GM12872 (cell line): ENCODE data around the gene MAP4K3.

ENCODE experiments used
- CTCF ChIP-seq: IDR thresholded peaks from 3 replicates; pipeline ENCODE4 v1.5.1; 2011; ENCODE audit warnings: low read depth, mild to moderate bottlenecking, low read length, moderate library complexity; ENCODE audit not compliant: insufficient read depth

The MAP4K3 gene

DNA sequence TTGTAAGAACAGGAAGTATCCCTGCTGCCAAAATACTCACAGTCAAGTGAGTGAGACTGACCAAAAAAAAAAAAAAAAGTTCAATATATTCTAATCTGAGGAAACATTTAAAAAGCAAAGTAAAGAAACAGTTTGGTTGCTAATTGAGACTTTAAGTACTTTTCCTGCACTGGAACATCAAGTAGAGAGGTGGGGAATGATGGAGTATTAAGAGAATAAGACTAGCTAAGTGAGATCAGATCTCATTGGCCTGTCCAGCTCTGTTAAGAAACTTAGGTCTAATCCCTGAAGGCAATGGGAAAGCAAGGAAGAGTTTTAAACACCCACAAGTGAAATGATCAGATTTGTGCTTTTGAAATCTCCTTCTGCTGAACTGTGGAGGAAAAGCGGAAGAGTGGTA, 27.8 kb upstream of the MAP4K3 start:
- no peak for TF ChIP-seq CTCF

DNA sequence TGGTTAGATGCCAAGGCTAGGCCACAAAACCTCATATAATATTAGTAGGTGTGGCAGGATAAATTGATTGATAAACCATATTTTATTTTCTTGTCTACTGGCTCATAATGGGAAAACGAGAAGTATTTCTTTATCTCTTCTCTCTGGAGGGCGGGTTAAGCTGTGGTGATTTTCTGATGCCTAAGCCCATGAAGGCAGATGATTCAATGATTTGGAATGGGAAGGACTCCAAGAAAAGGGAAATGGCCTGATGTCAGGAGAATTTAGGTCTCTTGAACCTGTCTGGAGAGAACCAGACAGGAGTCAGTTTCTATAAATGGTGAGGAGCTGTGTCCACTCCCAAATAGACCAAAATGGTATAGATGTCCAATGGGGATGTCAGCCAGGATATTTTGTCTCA, 18.7 kb upstream of the MAP4K3 start:
- TF ChIP-seq CTCF: no peak

DNA sequence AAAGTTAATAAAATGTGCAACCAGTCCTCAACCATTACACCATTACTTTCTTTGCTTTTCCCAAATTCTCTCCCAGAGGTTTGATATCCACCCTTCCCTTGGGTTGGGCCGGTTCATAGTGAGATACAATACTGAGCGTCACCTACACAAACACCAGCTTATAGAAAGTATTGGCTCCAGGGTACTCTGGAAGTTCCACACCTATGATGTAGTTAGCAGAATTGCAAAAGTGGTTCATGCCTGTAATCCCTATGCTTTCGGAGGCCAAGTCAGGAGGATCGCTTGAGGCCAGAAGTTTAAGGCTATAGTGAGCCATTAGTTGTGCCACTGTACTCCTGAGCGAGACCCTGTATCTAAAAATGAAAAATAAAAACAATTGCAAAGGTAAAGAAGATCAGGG, 15.3 kb upstream of the MAP4K3 start:
- no peak for TF ChIP-seq CTCF

- TF ChIP-seq CTCF: no peak
Measured at GRCh38 chr2:39451954-39452353, 14.9 kb upstream of the MAP4K3 start.

DNA sequence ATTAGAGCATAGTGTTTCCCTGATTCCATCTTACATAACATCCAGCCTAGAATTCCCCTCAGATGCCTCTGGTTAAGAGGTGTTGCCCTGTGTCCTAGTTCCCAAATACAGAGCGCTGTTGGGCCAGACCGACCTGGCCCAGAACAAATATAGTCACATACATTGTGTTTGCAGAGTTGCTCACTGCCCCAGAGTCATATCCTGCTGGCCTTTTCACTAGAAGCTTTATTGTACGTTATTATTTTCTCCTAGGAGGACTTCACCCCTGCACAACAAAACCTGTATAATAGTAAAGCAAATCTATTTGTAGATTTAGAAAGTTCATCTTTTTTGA, 11.1 kb upstream of the MAP4K3 start:
- no peak for TF ChIP-seq CTCF

DNA sequence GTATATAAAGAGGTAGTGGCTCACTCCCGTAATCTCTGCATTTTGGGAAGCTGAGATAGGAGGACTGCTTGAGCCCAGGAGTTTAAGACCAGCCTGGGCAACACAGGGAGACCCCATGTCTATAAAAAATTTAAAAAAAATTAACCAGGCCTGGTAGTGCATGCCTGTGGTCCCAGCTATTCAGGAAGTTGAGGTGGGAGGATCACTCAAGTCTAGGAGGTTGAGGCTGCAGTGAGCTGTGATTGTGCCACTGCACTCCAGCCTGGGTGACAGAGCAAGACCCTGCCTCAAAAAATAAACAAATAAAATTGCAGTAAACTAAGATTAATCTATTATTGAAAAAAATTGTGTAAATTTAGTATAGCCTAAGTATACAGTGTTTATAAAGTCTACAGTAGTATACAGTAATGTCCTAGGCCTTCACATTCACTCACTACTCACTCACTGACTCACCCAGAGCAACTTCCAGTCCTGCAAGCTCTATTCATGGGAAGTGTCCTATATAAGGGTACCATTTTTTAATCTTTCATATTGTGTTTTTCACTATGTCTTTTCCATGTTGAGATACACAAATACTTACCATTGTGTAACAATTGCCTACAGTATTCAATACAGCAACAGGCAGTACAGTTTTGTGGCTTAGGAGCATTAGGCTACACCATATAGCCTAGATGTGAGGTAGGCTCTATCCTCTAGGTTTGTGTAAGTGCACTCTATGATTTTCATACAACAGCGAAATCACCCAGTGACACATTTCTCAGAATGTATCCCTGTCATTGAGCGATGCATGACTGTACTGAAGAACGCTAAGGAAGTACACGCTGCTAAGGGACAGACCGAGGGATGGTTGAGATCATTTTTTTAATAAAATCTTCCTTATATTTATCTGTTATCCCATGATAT, 10.4 kb upstream of the MAP4K3 start:
- TF ChIP-seq CTCF: no peak

GRCh38 chr2:39445934-39446333, 8.8 kb upstream of the MAP4K3 start:
- no peak for TF ChIP-seq CTCF
